ENCODE measurements around the gene SERHL2. TPM values are rescaled to one million over a fixed set of nuclear protein-coding genes. Genes with fewer than 3 reads are reported as not detected.

Gene SERHL2
- polyA plus RNA-seq, 1 of the 3 experiments (the other 2 are of a cell fraction): 3.1 TPM

GRCh38 chr22:42586381-42586780 lies 32.6 kb downstream of the SERHL2 start:
- Histone ChIP-seq H2AFZ (ENCODE audit: low read depth) (no peak overlapping the region), H3K9me2 (no peaks in the 10 kb centered on the region), H3K27ac (ENCODE audit: low read depth in 2 of 2, low read length in 1 of 2) (no peak overlapping the region), H3K9ac (no peak overlapping the region), H3K27me3 (ENCODE audit: insufficient read depth) (no peaks in the 10 kb centered on the region), H3K36me3 (replicated peaks in 1 of 2; ENCODE audit: control insufficient read depth in 1 of 2, insufficient read depth in 2 of 2, low read length in 1 of 2) (peaks cover 2 to 28% of the 10 kb centered on the region in 2 experiments), H3K4me3 (ENCODE audit: low read depth in 2 of 2, low read length in 1 of 2) (no peak overlapping the region), H3K4me2 (no peak overlapping the region), H3K4me1 (ENCODE audit: control insufficient read depth in 1 of 2, insufficient read depth in 2 of 2, low read depth in 1 of 2, low read length in 1 of 2) (no peaks in the 10 kb centered on the region), H3F3A (replicated peaks; ENCODE audit: insufficient read depth) (no peaks in the 10 kb centered on the region), H4K20me1 (ENCODE audit: insufficient read depth) (no peaks in the 10 kb centered on the region), H3K9me3 (no peaks in the 10 kb centered on the region), H3K79me2 (ENCODE audit: insufficient read depth) (no peaks in the 10 kb centered on the region)
- POLR2A ChIA-PET: no interaction called here
- no peak for DNase-seq
- WGBS (ENCODE audit: low lambda C conversion rate): 87% methylated on average over 4 of the region's 4 CpGs
- CTCF ChIA-PET: no interaction called here
- TF ChIP-seq CTCF (IDR thresholded peaks at IDR 0.05): no peak

GRCh38 chr22:42587588-42588175 lies 33.9 kb downstream of the SERHL2 start:
- WGBS (ENCODE audit: low lambda C conversion rate): 95% methylated on average over 4 of the region's 5 CpGs
- Histone ChIP-seq H4K20me1 (ENCODE audit: insufficient read depth) (no peaks in the 10 kb centered on the region), H3K36me3 (replicated peaks in 1 of 2; ENCODE audit: control insufficient read depth in 1 of 2, insufficient read depth in 2 of 2, low read length in 1 of 2) (peaks cover 2 to 32% of the 10 kb centered on the region in 2 experiments), H3K27me3 (ENCODE audit: insufficient read depth) (no peaks in the 10 kb centered on the region), H3K4me1 (ENCODE audit: control insufficient read depth in 1 of 2, insufficient read depth in 2 of 2, low read depth in 1 of 2, low read length in 1 of 2) (no peaks in the 10 kb centered on the region), H3K79me2 (ENCODE audit: insufficient read depth) (no peaks in the 10 kb centered on the region), H3K9me2 (no peaks in the 10 kb centered on the region), H2AFZ (ENCODE audit: low read depth) (no peak overlapping the region), H3K9ac (no peak overlapping the region), H3K9me3 (no peaks in the 10 kb centered on the region), H3K4me3 (ENCODE audit: low read depth in 2 of 2, low read length in 1 of 2) (no peak overlapping the region), H3F3A (replicated peaks; ENCODE audit: insufficient read depth) (no peaks in the 10 kb centered on the region), H3K27ac (ENCODE audit: low read depth in 2 of 2, low read length in 1 of 2) (no peak overlapping the region), H3K4me2 (no peak overlapping the region)
- POLR2A ChIA-PET: no interaction called here
- no peak for TF ChIP-seq SIN3A (IDR thresholded peaks at IDR 0.05; ENCODE audit: borderline replicate concordance, low read depth, low read length)
- TF ChIP-seq GABPA (IDR thresholded peaks at IDR 0.05; ENCODE audit: low read depth): no peak
- no peak for TF ChIP-seq FOXJ3 (CRISPR knock-in tag; IDR thresholded peaks at IDR 0.05)
- no peak for TF ChIP-seq YY1 (IDR thresholded peaks at IDR 0.05; ENCODE audit: low read depth)
- CTCF ChIA-PET: no interaction called here
- no peak for DNase-seq

GRCh38 chr22:42591987-42592386 lies 38.2 kb downstream of the SERHL2 start:
- 94% methylated on average over 3 of the region's 12 CpGs for WGBS (ENCODE audit: low lambda C conversion rate)
- Histone ChIP-seq H3K9ac (no peak overlapping the region), H3K4me3 (ENCODE audit: low read depth in 2 of 2, low read length in 1 of 2) (no peak overlapping the region), H4K20me1 (ENCODE audit: insufficient read depth) (no peaks in the 10 kb centered on the region), H3K4me1 (ENCODE audit: control insufficient read depth in 1 of 2, insufficient read depth in 2 of 2, low read depth in 1 of 2, low read length in 1 of 2) (peaks cover 0 to 11% of the 10 kb centered on the region in 2 experiments; a peak in 1 of 4 replicates), H3K27ac (ENCODE audit: low read depth in 2 of 2, low read length in 1 of 2) (no peak overlapping the region), H3K79me2 (ENCODE audit: insufficient read depth) (no peaks in the 10 kb centered on the region), H3K36me3 (replicated peaks in 1 of 2; ENCODE audit: control insufficient read depth in 1 of 2, insufficient read depth in 2 of 2, low read length in 1 of 2) (peaks cover 17 to 38% of the 10 kb centered on the region in 2 experiments), H2AFZ (ENCODE audit: low read depth) (no peak overlapping the region), H3K9me3 (no peaks in the 10 kb centered on the region), H3K9me2 (no peaks in the 10 kb centered on the region), H3K27me3 (ENCODE audit: insufficient read depth) (no peaks in the 10 kb centered on the region), H3F3A (replicated peaks; ENCODE audit: insufficient read depth) (no peaks in the 10 kb centered on the region), H3K4me2 (no peak overlapping the region)
- ChIA-PET POLR2A (no interaction called here), CTCF (no interaction called here)
- no peak for DNase-seq
- TF ChIP-seq SMC3 (IDR thresholded peaks at IDR 0.05; ENCODE audit: low read depth, low read length) (no peak), TAF1 (IDR thresholded peaks at IDR 0.05; ENCODE audit: borderline replicate concordance, low read depth, low read length) (no peak), EZH2phosphoT487 (IDR thresholded peaks at IDR 0.05; ENCODE audit: borderline replicate concordance, low read depth) (no peak), MXI1 (IDR thresholded peaks at IDR 0.05; ENCODE audit: low read depth, low read length) (no peak), GATA2 (CRISPR knock-in tag; IDR thresholded peaks at IDR 0.05) (no peak), GABPA (IDR thresholded peaks at IDR 0.05; ENCODE audit: low read depth) (no peak)
